GM18499 (cell line): Measurements from ENCODE around the gene PABPN1L.
"Not testable (repeated sequence)": the region's sequence is repeated elsewhere in the genome, so short reads cannot be mapped to it uniquely, and the experiment has no call there.

Experiments used
- ATAC-seq: cut with Tn5 transposase; IDR thresholded peaks from one replicate; pipeline ENCODE4 v1.9.1; 2021; ENCODE audit warnings: moderate number of reproducible peaks; ENCODE audit not compliant: insufficient read depth, unreplicated experiment

Gene PABPN1L

DNA sequence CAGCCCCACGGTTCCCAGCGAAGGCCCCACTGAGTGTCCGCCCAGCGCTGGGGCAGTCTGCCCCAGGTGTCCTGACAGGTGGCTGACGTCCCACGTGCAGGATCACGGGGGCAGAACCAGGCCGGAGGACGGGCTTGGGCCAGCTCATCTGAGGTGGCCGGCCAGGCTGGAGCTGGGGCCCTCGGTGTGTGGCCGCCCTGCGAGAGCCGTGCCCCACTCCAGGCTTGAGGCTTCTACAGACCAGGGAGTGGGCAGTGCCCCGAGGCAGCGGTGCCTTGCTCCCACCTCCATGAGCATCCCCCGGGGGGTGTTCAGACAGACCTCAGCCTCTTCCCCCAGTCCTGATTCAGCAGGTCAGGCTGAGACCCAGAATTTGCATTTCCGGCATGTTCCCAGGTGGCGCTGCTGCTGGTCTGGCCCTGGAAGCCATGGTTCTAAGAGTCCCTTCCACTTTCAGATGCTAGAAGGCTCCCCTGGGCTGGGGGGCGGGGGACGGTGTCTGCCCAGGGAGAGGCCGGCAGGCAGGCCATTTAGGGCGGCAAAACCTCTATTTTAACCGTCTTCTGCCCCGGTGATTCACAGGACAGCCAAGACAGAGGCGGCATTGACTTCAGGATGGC lies 35.4 kb upstream of the PABPN1L start:
- ATAC-seq, result no peak

DNA sequence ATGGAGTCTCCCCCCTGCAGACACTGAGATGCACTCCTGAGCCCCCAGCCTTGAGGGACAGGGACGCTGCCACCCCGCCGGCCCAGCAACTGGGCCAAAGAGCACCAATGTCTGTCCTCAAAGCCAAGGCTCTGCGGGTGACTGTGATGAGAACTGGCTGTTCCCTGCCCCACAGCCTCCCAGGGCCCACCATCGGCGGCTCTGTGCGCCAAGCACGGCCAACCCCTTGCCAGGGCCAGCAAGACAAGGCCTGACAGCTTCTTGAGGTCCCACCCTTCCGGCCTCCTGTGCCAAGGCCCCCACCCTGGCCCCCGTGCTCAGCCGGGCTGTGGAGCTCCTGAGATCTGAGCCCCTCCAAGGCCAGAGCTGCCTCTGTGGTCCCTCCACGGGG lies 34.2 kb upstream of the PABPN1L start:
- ATAC-seq, result no peak

DNA sequence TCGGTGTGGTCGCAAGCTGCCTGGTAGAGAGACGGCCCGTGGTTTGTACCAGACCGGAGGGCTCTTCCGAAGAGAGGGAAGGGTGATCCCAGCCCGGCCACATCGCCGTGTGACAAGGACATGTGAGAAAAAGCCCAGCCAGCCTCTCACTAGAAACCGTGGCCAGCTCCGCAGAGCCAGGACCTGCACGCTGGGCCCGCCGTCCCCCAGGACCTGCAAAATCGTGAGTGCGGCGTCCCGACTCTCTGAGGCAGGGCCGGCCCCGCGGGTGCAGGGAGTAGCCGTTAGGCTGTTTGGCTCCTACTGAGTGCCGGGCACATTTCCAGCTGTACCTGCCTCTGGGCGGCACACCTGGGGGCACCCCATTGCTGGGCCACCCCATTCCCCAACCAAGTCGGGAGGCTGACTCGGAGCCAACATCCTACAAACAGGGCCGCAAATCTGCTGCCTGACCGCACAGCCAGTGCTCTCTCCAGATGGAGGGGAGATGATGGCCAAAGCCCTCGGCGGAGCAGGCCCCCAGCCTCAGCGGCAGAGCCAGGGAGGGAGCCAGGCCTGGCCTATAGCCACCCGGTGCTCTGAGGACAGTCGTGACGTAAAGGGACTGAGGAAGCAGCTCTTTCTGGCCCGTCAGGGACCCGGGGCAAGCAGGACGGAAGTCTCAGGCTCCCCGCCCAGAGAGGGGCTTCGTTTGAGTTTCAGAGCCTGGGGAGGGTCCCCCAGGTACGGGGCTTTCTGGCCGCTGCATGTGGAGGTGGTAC lies 33.6 kb upstream of the PABPN1L start:
- no peak for ATAC-seq

DNA sequence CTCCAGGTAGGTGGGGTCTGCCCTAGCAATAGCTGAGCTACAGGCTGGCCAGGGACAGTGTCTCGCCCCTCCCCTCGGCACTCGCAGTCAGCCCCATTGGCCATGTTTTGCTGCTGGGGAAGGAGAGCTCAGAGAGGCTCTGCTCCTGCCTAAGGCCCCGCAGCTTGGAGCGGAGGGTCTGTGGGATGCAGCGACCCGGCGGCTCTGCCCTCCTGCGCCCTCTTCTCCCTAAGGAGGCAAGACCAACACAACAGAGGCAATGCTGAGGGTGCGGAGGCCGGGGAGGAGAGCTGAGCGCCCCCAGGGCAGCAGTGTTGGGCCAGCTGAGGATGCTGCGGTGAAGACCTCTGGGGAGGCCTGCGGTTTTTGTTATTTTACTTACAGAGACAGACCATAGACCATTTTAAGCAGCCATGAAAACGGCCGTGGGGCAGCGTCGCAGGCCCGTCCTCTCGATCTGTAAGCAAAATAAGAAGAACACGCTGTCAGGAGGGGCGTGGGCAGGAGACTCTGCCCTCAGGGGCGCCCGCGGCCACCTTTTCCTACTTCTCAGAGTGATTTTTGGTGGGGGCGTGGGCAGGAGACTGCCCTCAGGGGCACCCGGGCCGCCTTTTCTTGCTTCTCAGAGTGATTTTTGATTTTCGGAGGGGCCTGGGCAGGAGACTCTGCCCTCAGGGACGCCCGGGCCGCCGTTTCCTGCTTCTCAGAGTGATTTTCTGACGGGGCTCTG lies 31.4 kb upstream of the PABPN1L start:
- ATAC-seq, result no peak

DNA sequence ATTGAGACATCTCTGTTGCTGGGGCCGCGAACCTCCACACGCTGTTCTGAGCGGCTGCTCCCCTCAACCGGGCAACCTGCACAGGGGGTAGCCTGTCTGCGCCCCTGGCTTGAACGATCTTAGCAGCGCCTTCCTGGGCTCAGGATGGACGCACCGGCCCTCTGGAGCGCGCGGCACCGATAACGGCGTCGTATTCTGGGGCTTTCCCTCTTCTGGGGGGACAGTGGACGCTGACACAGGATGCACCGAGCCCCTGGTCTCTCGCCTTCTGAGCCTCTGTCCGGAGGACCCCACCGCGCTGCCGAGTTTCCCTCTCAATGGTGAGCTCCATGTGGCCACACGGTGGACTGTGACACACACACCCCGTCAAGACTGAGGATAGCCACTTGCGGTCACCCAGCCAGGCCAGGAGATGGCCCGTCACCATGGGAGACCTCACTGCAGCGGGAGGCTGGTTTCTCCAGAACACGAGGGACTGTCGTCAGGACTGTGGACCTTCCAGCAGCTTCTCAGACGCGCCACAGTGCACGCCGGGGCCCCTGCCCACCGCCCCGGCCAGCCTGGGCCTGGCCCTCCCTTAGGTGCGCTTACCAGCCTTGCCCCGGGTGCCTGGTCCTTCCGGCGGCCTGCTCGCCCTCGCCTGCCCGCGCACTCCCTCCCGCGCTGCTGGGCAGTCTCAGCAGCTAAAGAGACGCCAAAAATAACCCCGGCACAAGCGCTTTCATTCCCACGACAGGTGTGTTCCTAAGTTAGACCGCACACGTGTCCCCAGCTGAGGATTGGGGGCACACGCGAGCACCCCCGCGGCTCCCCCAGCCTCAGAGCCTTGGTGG lies 30.0 kb upstream of the PABPN1L start:
- ATAC-seq, result no peak

DNA sequence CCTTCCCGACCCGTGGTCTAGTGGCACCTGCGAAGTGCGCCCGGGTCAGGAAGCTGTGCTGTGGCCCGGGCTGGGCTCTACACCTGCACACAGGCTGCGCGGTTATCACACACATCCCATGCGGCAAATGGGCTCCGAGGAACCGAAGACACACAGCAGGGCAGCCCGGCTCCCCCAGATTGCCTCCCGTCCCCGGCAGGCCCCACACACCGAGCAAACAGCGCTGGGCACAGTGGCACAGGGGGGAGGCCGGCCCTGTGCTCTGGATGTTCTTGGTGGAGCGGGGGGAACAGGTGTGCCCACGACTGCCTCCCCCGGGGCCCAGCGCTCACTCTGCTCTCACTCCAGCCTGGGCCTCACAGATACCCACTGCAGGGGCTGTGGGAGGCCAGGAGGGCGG lies 28.9 kb upstream of the PABPN1L start:
- no peak for ATAC-seq

DNA sequence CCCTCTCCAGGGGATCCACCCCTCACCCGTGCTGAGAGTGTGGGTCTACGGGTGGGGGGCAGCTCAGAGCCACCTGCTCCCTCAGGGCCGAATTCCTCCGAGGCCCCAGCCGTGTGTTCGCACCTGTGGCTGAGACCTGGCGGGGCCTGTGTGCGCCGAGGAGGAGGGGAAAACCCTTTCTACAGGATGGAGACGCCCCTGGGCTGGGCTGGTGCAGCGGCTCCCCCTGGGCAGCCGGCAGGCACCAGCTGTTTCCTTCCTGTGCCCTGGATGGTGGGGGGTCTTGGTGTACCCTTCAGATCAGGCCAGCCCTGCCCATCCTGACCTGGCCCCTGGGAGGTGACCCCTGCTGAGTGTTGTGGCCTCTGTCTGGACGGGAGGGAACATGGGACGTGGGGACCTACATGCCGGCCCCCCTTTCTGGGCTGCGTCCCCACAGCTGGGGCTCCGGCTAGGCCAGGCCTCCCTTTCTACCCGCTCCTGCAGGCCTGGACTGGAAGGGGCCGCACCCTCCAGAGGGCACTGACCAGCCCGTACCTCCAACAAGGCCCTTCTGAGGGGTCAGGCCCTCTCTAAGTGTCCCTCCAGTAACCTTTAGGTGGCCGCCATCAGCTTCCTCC lies 28.3 kb upstream of the PABPN1L start:
- ATAC-seq, result no peak

DNA sequence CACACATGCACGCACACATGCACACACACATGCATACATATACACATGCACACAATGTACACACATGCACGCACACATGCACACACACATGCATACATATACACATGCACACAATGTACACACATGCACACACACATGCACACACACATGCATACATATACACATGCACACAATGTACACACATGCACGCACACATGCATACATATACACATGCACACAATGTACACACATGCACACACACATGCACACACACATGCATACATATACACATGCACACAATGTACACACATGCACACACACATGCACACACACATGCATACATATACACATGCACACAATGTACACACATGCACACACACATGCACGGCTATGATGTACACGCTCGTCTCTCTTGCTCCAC lies 27.8 kb upstream of the PABPN1L start:
- not testable (repeated sequence) for ATAC-seq

DNA sequence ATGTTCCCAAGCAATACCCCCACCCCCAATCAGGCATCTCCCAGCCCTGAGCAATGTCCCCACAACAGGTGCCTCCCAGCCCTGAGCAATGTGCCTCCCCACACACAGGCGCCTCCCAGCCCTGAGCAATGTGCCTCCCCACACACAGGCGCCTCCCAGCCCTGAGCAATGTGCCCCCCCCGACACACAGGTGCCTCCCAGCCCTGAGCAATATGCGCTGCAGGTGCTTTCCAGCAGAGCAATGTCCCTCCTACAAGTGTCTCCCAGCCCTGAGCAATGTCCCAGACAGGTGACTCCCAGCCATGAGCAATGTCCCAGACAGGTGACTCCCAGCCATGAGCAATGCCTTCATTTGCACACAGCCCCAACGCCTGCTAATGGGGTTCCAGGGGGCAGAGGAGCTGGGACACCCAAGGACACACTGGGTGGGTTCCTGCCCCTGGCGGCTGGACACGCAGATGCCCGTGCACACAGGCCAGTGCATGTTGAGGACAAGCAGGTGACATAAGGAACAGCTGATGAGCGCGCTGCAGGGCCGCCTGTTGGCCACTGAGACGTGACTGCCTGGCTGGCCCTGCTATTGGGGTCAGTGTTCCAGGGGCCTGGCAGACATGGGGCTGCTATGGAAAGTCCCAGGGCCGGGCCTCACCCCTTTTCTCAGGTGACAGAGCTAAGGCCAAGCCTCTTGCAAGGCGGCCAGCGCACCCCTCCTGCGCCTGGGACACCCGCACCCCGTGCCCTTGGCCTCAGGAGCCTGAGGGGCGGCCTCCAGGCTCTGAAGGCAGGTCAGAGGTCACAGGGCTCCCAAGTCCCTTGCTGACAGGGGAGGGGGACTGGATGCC lies 26.9 kb upstream of the PABPN1L start:
- ATAC-seq, result no peak

DNA sequence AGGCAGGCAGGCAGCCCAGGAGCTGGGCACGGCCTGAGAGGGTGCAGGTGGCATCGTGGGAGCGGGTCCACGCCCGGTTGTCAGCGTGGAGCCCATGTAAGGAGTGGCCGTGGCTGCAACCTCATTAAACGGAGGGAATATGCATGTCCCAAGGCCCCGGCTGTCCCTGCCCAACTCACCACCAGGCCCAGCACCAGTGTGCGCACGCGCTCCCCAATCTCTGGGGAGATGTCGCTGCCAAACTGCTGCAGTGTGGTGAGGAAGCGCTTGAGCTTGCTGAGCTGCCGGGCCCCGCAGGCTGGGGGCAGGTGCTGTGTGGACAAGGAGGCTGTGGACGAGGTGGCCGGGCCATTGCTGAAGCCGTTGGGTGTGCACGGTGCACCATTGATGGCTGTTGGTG lies 25.6 kb upstream of the PABPN1L start:
- no peak for ATAC-seq

DNA sequence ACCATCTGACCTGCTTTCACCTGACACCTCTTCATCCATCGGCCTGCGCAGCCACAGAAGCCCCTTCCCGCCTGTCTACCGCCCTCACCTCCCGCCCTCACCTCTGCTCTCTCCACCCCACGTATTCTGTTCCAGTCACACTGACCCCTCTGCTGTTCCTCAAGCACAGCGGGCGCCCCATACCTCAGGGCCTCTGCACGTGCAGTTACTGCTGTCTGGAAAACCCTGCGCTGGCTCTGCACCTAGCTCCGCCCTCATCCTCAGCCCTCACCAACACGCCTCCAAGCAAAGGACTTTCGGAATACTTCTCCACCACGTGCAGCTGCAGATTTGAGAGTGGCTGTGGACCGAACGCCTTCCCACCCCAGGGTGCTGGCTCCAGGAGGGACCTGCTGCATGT lies 24.6 kb upstream of the PABPN1L start:
- ATAC-seq, result no peak

DNA sequence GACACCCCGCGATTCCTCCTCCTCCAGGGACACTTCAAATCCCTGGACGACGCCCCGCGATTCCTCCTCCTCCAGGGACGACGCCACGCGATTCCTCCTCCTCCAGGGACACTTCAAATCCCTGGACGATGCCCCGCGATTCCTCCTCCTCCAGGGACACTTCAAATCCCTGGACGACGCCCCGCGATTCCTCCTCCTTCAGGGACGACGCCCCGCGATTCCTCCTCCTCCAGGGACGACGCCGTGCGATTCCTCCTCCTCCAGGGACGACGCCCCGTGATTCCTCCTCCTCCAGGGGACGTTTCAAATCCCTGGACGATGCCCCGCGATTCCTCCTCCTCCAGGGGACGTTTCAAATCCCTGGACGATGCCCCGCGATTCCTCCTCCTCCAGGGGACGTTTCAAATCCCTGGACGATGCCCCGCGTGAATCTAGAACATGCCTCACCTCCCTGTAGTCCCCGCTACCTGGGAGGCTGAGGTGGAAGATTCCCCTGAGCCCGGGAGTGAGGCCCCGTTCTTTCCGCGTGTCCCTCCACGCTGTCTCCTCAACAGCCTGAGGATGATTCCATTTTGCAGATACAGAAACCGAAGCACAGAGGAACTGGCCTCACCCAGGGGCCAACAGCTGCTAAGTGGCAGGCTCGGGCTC lies 23.4 kb upstream of the PABPN1L start:
- not testable (repeated sequence) for ATAC-seq

DNA sequence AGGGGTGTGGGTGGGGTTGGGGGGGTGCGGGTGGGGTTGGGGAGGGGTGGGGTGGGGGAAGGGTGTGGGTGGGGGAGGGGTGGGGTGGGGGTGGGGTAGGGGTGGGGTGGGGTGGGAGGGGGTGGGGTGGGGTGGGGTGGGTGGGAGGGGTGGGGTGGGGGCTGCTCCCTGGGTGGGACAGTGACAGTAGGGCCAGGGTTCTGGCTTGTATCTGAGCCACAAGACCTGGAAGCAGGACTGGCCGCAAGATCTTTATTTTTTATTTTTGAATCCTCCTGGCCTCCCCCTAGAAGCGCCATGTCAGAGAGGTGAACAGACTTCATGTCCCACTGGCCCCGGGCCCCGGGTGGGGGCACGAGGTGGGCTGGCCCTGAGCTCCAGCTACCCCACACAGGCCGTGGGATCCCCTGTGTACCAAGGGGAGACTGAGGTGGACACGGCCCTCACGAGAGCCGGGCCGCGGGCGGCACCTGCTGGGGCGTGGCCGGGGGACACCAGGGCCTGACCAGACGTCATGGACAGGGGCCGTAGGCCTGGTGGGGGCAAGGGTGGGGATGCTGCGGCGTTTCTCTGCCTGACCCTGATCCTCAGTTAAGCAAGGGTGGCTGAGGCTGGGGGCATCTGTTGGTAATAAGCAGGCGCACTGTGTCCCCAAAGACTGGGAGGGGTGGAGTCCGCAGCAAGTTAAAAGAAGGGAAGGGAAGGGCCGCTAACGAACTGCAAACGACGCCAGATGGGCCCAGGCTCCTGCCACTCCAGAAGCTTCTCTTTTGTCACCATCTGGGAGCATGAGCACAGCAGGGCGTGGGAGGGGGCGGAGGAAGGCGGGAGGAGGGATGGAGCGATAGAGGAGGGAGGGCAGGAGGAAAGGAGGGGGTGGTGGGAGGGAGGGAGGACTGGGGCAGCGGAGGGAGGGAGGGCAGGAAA lies 22.3 kb upstream of the PABPN1L start:
- ATAC-seq, result no peak

DNA sequence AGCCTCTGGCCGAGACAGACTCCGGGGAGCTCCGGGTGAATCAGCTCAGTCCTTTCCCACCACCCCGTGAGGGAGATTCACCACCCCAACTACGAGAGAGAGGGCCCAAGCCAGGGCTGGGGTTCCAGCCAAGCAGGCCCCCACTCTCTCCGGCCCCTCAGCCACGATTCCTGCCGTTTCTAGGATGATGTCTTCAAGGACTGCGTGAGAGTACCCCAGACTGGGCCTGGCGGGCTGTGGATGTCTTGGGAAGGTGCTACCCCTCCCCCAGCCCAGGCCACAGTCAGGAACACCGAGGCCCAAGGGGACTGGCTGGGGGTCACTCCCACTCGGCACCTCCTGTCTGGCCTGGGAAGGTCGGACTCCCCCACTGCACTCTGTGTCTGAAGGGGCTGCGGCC lies 21.6 kb upstream of the PABPN1L start:
- no peak for ATAC-seq

DNA sequence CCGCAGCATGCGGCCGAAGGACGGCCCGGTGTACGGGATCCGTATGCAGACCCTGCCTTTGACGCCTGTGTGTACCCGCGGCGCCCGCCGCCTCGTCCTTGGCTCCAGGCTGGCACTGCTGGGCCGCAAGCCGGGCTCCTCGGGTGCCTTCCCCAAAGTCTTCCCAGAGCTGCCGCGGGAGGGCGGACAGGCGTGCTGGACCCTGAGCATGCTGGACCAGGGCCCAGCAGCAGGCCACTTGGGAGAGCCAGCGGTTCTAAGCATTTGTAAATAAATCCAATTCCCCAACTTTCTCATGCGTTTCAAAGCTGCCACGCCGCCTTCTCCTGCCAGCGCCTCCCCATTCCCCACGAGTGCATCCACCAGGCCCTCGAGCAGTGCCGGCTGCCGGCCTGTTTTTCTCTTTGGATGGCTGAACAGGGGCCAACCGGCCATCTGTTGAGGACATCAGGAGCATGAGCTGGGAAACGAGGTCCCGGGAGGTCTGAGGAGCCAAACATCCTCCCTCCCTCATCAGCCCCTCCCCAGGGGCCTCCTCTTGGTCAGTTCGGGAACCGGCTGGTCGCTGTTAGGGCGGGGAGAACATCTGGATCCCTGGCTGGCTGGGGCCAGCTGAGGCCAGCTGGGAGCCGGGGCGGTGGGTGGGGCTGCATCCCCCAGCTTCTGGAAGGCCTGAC lies 20.5 kb upstream of the PABPN1L start:
- ATAC-seq, result no peak

DNA sequence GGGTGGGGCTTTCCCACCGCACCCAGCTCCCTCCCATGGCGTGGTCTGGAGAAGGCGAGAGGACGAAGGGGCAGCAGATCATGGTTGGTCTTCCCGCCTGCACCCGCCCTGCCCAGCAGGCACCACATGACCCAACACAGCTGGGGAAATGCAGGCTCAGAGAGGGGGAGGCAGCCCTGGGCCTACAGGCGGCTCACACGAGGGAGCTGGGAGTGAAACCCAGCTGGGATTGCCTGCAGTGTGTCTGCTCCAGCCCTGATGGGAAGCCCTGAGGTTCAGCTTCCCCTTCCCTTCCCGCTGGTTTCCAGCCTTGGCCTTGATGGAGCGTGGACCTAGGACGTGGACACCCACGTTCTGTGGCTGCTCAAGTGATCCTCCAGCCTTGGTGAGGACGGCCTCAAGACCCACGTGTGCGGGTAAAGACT lies 20.0 kb upstream of the PABPN1L start:
- ATAC-seq, result no peak

DNA sequence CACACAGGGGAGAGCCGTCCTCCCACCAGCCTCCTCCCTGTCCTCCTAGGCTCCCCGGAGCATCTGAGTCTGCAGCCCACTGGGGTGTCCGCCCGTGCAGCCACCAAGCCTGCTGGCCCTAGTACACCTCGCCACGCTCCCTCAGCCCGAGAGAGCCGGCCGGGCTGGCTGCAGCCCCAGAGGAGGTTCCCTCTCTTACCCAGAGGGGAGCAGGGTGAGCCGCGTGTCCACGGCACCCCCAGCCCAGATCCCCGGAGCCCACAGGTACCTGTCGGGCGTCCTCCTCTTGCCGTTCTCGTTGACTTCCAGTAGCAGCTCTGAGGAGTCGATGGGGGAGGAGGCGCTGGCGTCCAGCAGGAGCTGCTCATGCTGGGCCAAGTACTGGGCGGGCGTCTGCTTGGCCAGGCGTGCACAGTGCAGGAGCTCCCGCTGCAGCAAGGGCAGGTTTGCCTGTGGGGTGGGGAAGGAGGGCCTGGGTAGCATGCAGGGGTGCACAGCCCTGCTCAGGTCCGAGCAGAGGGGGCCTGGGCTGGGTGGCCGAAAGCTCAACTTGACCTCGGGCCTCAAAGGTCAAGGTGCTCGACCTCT lies 19.3 kb upstream of the PABPN1L start:
- ATAC-seq, result no peak
